Smooth muscle cell (in vitro differentiated cells): Measurements from ENCODE around the gene FAM180A. TPM values are rescaled to one million over a fixed set of nuclear protein-coding genes. Genes with fewer than 3 reads are reported as not detected.

Experiments used
- DNase-seq: peaks from one replicate; lab custom pipeline; 2025; ENCODE audit not compliant: unreplicated experiment; lab: John Stamatoyannopoulos, UW
- H2AFZ ChIP-seq: fragments of 200-600 bp; sonication (generic); 2 replicates; pipeline ENCODE4 v1.6.0; 2016; ENCODE audit warnings: antibody characterized with exemption, low read depth, mild to moderate bottlenecking
- H3F3A ChIP-seq: fragments of 200-600 bp; sonication (generic); 2 replicates; pipeline ENCODE4 v1.6.0; 2017; ENCODE audit warnings: antibody characterized with exemption, low read depth
- H3K27ac ChIP-seq: fragments of 200-600 bp; sonication (generic); 2 replicates; pipeline ENCODE4 v1.5.1; 2016; ENCODE audit warnings: low read depth, mild to moderate bottlenecking
- H3K27me3 ChIP-seq: fragments of 200-600 bp; sonication (generic); 2 replicates; pipeline ENCODE4 v1.6.1; 2016; ENCODE audit warnings: low read depth, mild to moderate bottlenecking
- H3K36me3 ChIP-seq: fragments of 200-600 bp; sonication (generic); 2 replicates; pipeline ENCODE4 v1.5.1; 2016; ENCODE audit warnings: low read depth
- H3K4me1 ChIP-seq: fragments of 200-600 bp; sonication (generic); 2 replicates; pipeline ENCODE4 v1.5.1; 2016; ENCODE audit warnings: low read depth
- H3K4me2 ChIP-seq: fragments of 200-600 bp; sonication (generic); 2 replicates; pipeline ENCODE4 v1.6.0; 2016; ENCODE audit warnings: mild to moderate bottlenecking
- H3K4me3 ChIP-seq: fragments of 200-600 bp; sonication (generic); 2 replicates; pipeline ENCODE4 v1.5.1; 2016; ENCODE audit warnings: mild to moderate bottlenecking
- H3K79me2 ChIP-seq: fragments of 200-600 bp; sonication (generic); 2 replicates; pipeline ENCODE4 v1.6.0; 2016; ENCODE audit warnings: low read depth, mild to moderate bottlenecking
- H3K9ac ChIP-seq: fragments of 200-600 bp; sonication (generic); 2 replicates; pipeline ENCODE4 v1.6.0; 2016; ENCODE audit warnings: low read depth
- H3K9me3 ChIP-seq: fragments of 200-600 bp; sonication (generic); replicated peaks from 2 replicates; pipeline ENCODE4 v1.5.1; 2016; ENCODE audit warnings: low read depth
- H4K20me1 ChIP-seq: fragments of 200-600 bp; sonication (generic); 2 replicates; pipeline ENCODE4 v1.6.0; 2016; ENCODE audit warnings: low read depth
- CTCF ChIP-seq: fragments of 200-600 bp; sonication (generic); IDR thresholded peaks from 2 replicates; pipeline ENCODE4 v1.5.1; 2017; ENCODE audit warnings: borderline replicate concordance, mild to moderate bottlenecking, antibody characterized with exemption; ENCODE audit not compliant: insufficient read depth, poor library complexity, severe bottlenecking
- WGBS: methylation state at CpG from one replicate; pipeline ENCODE4 v1.1.7; 2016; ENCODE audit warnings: low lambda C conversion rate; 5-methylcytosine and 5-hydroxymethylcytosine counted together
- polyA plus RNA-seq: library from polyadenylated mRNA; unstranded; fragments of >200 nt; fragmentation: Nextera tagmentation; extraction: Ambion mirVana; gene quantifications from 2 replicates; pipeline ENCODE4 v1.2.1, GENCODE V29; 2016
- total RNA-seq: library from RNA; depleted of rRNA; stranded (reverse); fragments of >200 nt; gene quantifications from 2 replicates; pipeline ENCODE4 v1.2.3, GENCODE V29; 2014

The FAM180A gene
- total and polyA plus RNA-seq, 2 experiments from 2014 or later = 0.14 TPM; not detected in 1

DNA sequence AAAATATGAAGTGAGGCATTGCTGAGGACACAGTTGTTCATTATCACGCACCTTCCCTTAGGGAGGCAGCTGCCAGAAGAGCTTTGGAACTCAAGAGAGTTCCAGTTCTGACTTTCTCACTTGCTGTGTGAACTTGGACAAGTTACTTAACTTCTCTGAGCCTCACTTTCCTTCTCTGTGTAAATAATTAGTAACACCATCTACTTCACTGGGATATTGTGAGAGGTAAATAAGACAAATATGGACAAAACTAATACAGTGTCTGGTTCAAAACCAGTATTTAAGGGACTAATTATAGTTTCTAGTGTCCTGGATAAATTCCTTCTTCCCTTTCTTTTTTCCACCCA lies 14.3 kb downstream of the FAM180A start:
- no peak overlapping the region for H3K4me2 ChIP-seq
- 100% methylated on average over 1 of the region's 1 CpG for WGBS
- no peaks in the 10 kb centered on the region for H3K4me1 ChIP-seq
- DNase-seq = no peak
- no peaks in the 10 kb centered on the region for H3K9me3 ChIP-seq
- H3K79me2 ChIP-seq = no peaks in the 10 kb centered on the region
- TF ChIP-seq CTCF = no peak
- no peaks in the 10 kb centered on the region for H3F3A ChIP-seq
- H3K4me3 ChIP-seq = no peak overlapping the region
- no peak overlapping the region for H2AFZ ChIP-seq
- H3K36me3 ChIP-seq = no peaks in the 10 kb centered on the region
- H3K27ac ChIP-seq = no peak overlapping the region
- no peaks in the 10 kb centered on the region for H4K20me1 ChIP-seq
- H3K27me3 ChIP-seq = no peaks in the 10 kb centered on the region
- H3K9ac ChIP-seq = no peak overlapping the region

GRCh38 chr7:135733603-135734342 lies 14.8 kb downstream of the FAM180A start:
- Histone ChIP-seq H3K4me3 (no peak overlapping the region), H3K4me1 (no peaks in the 10 kb centered on the region), H4K20me1 (no peaks in the 10 kb centered on the region), H3K36me3 (no peaks in the 10 kb centered on the region), H3K9me3 (no peaks in the 10 kb centered on the region), H2AFZ (no peak overlapping the region), H3K4me2 (no peak overlapping the region), H3K79me2 (no peaks in the 10 kb centered on the region), H3K9ac (no peak overlapping the region), H3K27me3 (no peaks in the 10 kb centered on the region), H3K27ac (no peak overlapping the region), H3F3A (no peaks in the 10 kb centered on the region)
- WGBS = 83% methylated on average over 21 of the region's 21 CpGs
- no peak for DNase-seq
- TF ChIP-seq CTCF = no peak

DNA sequence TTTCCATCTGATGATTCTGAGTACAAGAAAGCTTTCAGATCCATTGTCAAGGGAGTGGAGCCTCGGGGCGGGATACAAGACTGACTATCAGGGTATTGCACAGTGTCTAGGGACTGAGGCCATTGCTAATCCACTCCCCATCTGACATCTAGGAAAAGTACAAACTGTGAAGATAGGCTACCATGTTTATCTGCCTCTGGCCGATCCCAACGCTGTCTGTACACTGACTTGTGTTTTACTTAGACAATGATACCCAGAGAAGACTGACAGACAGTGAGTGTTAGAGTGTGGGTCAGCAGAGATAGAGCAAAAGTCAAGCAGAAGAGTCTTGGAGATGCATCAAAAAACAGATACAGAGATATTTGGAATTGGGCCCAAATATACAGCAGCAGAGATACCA lies 17.5 kb downstream of the FAM180A start:
- no peaks in the 10 kb centered on the region for H3K27me3 ChIP-seq
- no peaks in the 10 kb centered on the region for H3K9me3 ChIP-seq
- H2AFZ ChIP-seq = no peak overlapping the region
- no peaks in the 10 kb centered on the region for H3K36me3 ChIP-seq
- no peaks in the 10 kb centered on the region for H4K20me1 ChIP-seq
- no peak for DNase-seq
- no peaks in the 10 kb centered on the region for H3K79me2 ChIP-seq
- no peaks in the 10 kb centered on the region for H3K4me1 ChIP-seq
- H3K4me3 ChIP-seq = no peak overlapping the region
- WGBS = 84% methylated on average over 4 of the region's 4 CpGs
- no peak for TF ChIP-seq CTCF
- no peak overlapping the region for H3K27ac ChIP-seq
- no peak overlapping the region for H3K4me2 ChIP-seq
- no peak overlapping the region for H3K9ac ChIP-seq
- no peaks in the 10 kb centered on the region for H3F3A ChIP-seq

- Histone ChIP-seq H3F3A (no peaks in the 10 kb centered on the region), H3K27me3 (no peaks in the 10 kb centered on the region), H3K9ac (no peak overlapping the region), H4K20me1 (no peaks in the 10 kb centered on the region), H3K79me2 (no peaks in the 10 kb centered on the region), H3K4me1 (no peaks in the 10 kb centered on the region), H3K27ac (no peak overlapping the region), H3K4me3 (no peak overlapping the region), H3K36me3 (no peaks in the 10 kb centered on the region), H3K9me3 (no peaks in the 10 kb centered on the region), H3K4me2 (no peak overlapping the region), H2AFZ (no peak overlapping the region)
- TF ChIP-seq CTCF = no peak
- WGBS = 85% methylated on average over 5 of the region's 5 CpGs
- DNase-seq = no peak
Observed at GRCh38 chr7:135729230-135729629, 19.4 kb downstream of the FAM180A start.
